GM23248 (cell line): Measurements from ENCODE around the gene ISCU.

Source experiments
- EZH2 ChIP-seq: fragments of 200-600 bp; sonication (generic); IDR thresholded peaks from 2 replicates; pipeline ENCODE4 v1.6.1; 2018; ENCODE audit warnings: antibody characterized with exemption, mild to moderate bottlenecking; ENCODE audit not compliant: insufficient read depth, poor library complexity, severe bottlenecking
- EZH2phosphoT487 ChIP-seq: fragments of 200-600 bp; sonication (generic); IDR thresholded peaks from 2 replicates; pipeline ENCODE4 v1.6.1; 2018; ENCODE audit warnings: antibody characterized with exemption, moderate library complexity, mild to moderate bottlenecking, low read depth; ENCODE audit not compliant: insufficient read depth

- TF ChIP-seq EZH2phosphoT487, result no peak
- no peak for TF ChIP-seq EZH2
These were observed 52.2 kb downstream of the ISCU start for GRCh38 chr12:108614639-108615038.
